ENCODE results near the gene TSPAN19. TPM values are rescaled to one million over a fixed set of nuclear protein-coding genes. Genes with fewer than 3 reads are reported as not detected.

TSPAN19 gene
- total RNA-seq = not detected

GRCh38 chr12:85036234-85036707 is at the start of gene TSPAN19, which contains the start of gene LRRIQ1:
Gene TSPAN19 (minus strand): TSS chr12:85036277. CDS start chr12:85029946, 6,331 bp downstream.
Gene LRRIQ1 (plus strand): TSS chr12:85036351. CDS start chr12:85038177, 1,826 bp downstream.
- Mint-ChIP-seq H3K4me1 (ENCODE audit: low read depth in 2 of 2) (no peaks in the 10 kb centered on the region), H3K27ac (no peak within 1 kb of the TSS), H3K9me3 (no peaks in the 10 kb centered on the region), H3K4me3 (no peak within 1 kb of the TSS), H3K36me3 (no peaks in the 10 kb centered on the region), H3K27me3 (peaks cover 0 to 6% of the 10 kb centered on the region in 2 donors)
- DNase-seq (ENCODE audit: low spot score) = no peak
- ATAC-seq = no peak

- DNase-seq (ENCODE audit: low spot score) = no peak
- Mint-ChIP-seq H3K36me3 (no peaks in the 10 kb centered on the region), H3K27me3 (no peaks in the 10 kb centered on the region), H3K4me3 (no peak overlapping the region), H3K4me1 (ENCODE audit: low read depth in 2 of 2) (no peaks in the 10 kb centered on the region), H3K27ac (no peak overlapping the region), H3K9me3 (peaks cover 5% of the 10 kb centered on the region)
- ATAC-seq = no peak
These were observed 49.0 kb upstream of the TSPAN19 start for GRCh38 chr12:85085066-85085465.

- no peaks in the 10 kb centered on the region for H3K27me3 Mint-ChIP-seq
- no peaks in the 10 kb centered on the region for H3K4me1 Mint-ChIP-seq (ENCODE audit: low read depth in 2 of 2)
- no peak overlapping the region for H3K27ac Mint-ChIP-seq
- H3K36me3 Mint-ChIP-seq = no peaks in the 10 kb centered on the region
- H3K9me3 Mint-ChIP-seq = no peaks in the 10 kb centered on the region
- DNase-seq (ENCODE audit: low spot score) = no peak
- no peak for ATAC-seq
- no peak overlapping the region for H3K4me3 Mint-ChIP-seq
These were observed 40.8 kb upstream of the TSPAN19 start for GRCh38 chr12:85076688-85077430.

- no peak overlapping the region for H3K27ac Mint-ChIP-seq
- no peak for DNase-seq (ENCODE audit: low spot score)
- H3K9me3 Mint-ChIP-seq = no peaks in the 10 kb centered on the region
- H3K4me1 Mint-ChIP-seq (ENCODE audit: low read depth in 2 of 2) = no peaks in the 10 kb centered on the region
- no peak for ATAC-seq
- H3K27me3 Mint-ChIP-seq = no peaks in the 10 kb centered on the region
- H3K36me3 Mint-ChIP-seq = no peaks in the 10 kb centered on the region
- H3K4me3 Mint-ChIP-seq = no peak overlapping the region
These were observed 36.7 kb upstream of the TSPAN19 start for GRCh38 chr12:85072826-85073225.

- H3K36me3 Mint-ChIP-seq = no peaks in the 10 kb centered on the region
- no peaks in the 10 kb centered on the region for H3K4me1 Mint-ChIP-seq (ENCODE audit: low read depth in 2 of 2)
- ATAC-seq (no peak), DNase-seq (ENCODE audit: low spot score) (no peak)
- H3K27me3 Mint-ChIP-seq = no peaks in the 10 kb centered on the region
- H3K9me3 Mint-ChIP-seq = no peaks in the 10 kb centered on the region
- no peak overlapping the region for H3K27ac Mint-ChIP-seq
- no peak overlapping the region for H3K4me3 Mint-ChIP-seq
These were observed 29.9 kb upstream of the TSPAN19 start for GRCh38 chr12:85065837-85066482.

GRCh38 chr12:85060916-85061315 is 24.8 kb upstream of the TSPAN19 start:
- Mint-ChIP-seq H3K36me3 (no peaks in the 10 kb centered on the region), H3K9me3 (no peaks in the 10 kb centered on the region), H3K27me3 (no peaks in the 10 kb centered on the region), H3K27ac (no peak overlapping the region), H3K4me1 (ENCODE audit: low read depth in 2 of 2) (no peaks in the 10 kb centered on the region), H3K4me3 (no peak overlapping the region)
- ATAC-seq (no peak), DNase-seq (ENCODE audit: low spot score) (no peak)

- no peak for ATAC-seq
- H3K9me3 Mint-ChIP-seq = no peaks in the 10 kb centered on the region
These were observed 23.5 kb upstream of the TSPAN19 start for GRCh38 chr12:85059594-85059993.

GRCh38 chr12:85058339-85058738 is 22.3 kb upstream of the TSPAN19 start:
- DNase-seq (ENCODE audit: low spot score) (no peak), ATAC-seq (no peak)
- Mint-ChIP-seq H3K9me3 (no peaks in the 10 kb centered on the region), H3K36me3 (no peaks in the 10 kb centered on the region), H3K27me3 (no peaks in the 10 kb centered on the region), H3K4me1 (ENCODE audit: low read depth in 2 of 2) (no peaks in the 10 kb centered on the region), H3K27ac (no peak overlapping the region), H3K4me3 (no peak overlapping the region)

More at GRCh38 chr12:85059594-85059993, 23.5 kb upstream of the TSPAN19 start:
- Mint-ChIP-seq H3K4me1 (ENCODE audit: low read depth in 2 of 2) (no peaks in the 10 kb centered on the region), H3K27ac (no peak overlapping the region), H3K36me3 (no peaks in the 10 kb centered on the region), H3K4me3 (no peak overlapping the region), H3K27me3 (no peaks in the 10 kb centered on the region)
- no peak for DNase-seq (ENCODE audit: low spot score)

GRCh38 chr12:85057370-85057963 is 21.4 kb upstream of the TSPAN19 start:
- Mint-ChIP-seq H3K36me3 (no peaks in the 10 kb centered on the region), H3K4me3 (no peak overlapping the region), H3K9me3 (no peaks in the 10 kb centered on the region), H3K4me1 (ENCODE audit: low read depth in 2 of 2) (no peaks in the 10 kb centered on the region), H3K27ac (no peak overlapping the region), H3K27me3 (no peaks in the 10 kb centered on the region)
- DNase-seq (ENCODE audit: low spot score) (peak; percentile 56), ATAC-seq (no peak)

GRCh38 chr12:85043829-85044228 is 7.8 kb upstream of the TSPAN19 start:
- DNase-seq (ENCODE audit: low spot score) (no peak), ATAC-seq (no peak)
- Mint-ChIP-seq H3K36me3 (no peaks in the 10 kb centered on the region), H3K27me3 (no peaks in the 10 kb centered on the region), H3K4me1 (ENCODE audit: low read depth in 2 of 2) (no peaks in the 10 kb centered on the region), H3K9me3 (no peaks in the 10 kb centered on the region), H3K27ac (no peak overlapping the region), H3K4me3 (no peak overlapping the region)

- no peak for ATAC-seq
- DNase-seq (ENCODE audit: low spot score) = no peak
- no peaks in the 10 kb centered on the region for H3K9me3 Mint-ChIP-seq
- H3K36me3 Mint-ChIP-seq = no peaks in the 10 kb centered on the region
- H3K27ac Mint-ChIP-seq = no peak overlapping the region
- no peak overlapping the region for H3K4me3 Mint-ChIP-seq
- H3K4me1 Mint-ChIP-seq (ENCODE audit: low read depth in 2 of 2) = no peaks in the 10 kb centered on the region
- no peaks in the 10 kb centered on the region for H3K27me3 Mint-ChIP-seq
These were observed 5.3 kb upstream of the TSPAN19 start for GRCh38 chr12:85041395-85041794.

- ATAC-seq (no peak), DNase-seq (ENCODE audit: low spot score) (no peak)
- Mint-ChIP-seq H3K9me3 (no peaks in the 10 kb centered on the region), H3K4me3 (no peak overlapping the region), H3K4me1 (ENCODE audit: low read depth in 2 of 2) (no peaks in the 10 kb centered on the region), H3K27ac (no peak overlapping the region), H3K27me3 (peaks cover 0 to 6% of the 10 kb centered on the region in 2 donors), H3K36me3 (no peaks in the 10 kb centered on the region)
These were observed 656 bp upstream of the TSPAN19 start for GRCh38 chr12:85036733-85037132.

GRCh38 chr12:85029456-85029855 is 6.6 kb downstream of the TSPAN19 start:
- H3K27ac Mint-ChIP-seq = no peak overlapping the region
- ATAC-seq = no peak
- no peak overlapping the region for H3K4me3 Mint-ChIP-seq
- no peaks in the 10 kb centered on the region for H3K9me3 Mint-ChIP-seq
- no peaks in the 10 kb centered on the region for H3K36me3 Mint-ChIP-seq
- no peak for DNase-seq (ENCODE audit: low spot score)
- H3K27me3 Mint-ChIP-seq = peaks cover 0 to 6% of the 10 kb centered on the region in 2 donors
- no peaks in the 10 kb centered on the region for H3K4me1 Mint-ChIP-seq (ENCODE audit: low read depth in 2 of 2)

GRCh38 chr12:85018098-85018497 is 18.0 kb downstream of the TSPAN19 start:
- H3K4me3 Mint-ChIP-seq = no peak overlapping the region
- H3K27ac Mint-ChIP-seq = no peak overlapping the region
- no peaks in the 10 kb centered on the region for H3K4me1 Mint-ChIP-seq (ENCODE audit: low read depth in 2 of 2)
- H3K36me3 Mint-ChIP-seq = no peaks in the 10 kb centered on the region
- DNase-seq (ENCODE audit: low spot score) (no peak), ATAC-seq (no peak)
- H3K9me3 Mint-ChIP-seq = no peaks in the 10 kb centered on the region
- no peaks in the 10 kb centered on the region for H3K27me3 Mint-ChIP-seq

Data from natural killer cell treated with Interleukin-12 subunit alpha and Interleukin-12 subunit beta and Interleukin-15 and Interleukin-18, amount 100 ng/mL, for 72 hours (primary cell).